Neural crest cell (in vitro differentiated cells): ENCODE data around the gene NECTIN1. TPM values are rescaled to one million over a fixed set of nuclear protein-coding genes. Genes with fewer than 3 reads are reported as not detected.

ENCODE experiments used
- DNase-seq: peaks from one replicate; pipeline ENCODE4 v3.0.0; 2021; ENCODE audit warnings: low read depth, mixed read lengths, low spot score
- H3K27ac Mint-ChIP-seq: one replicate; pipeline ENCODE4 v1.8.0; 2021; ENCODE audit warnings: mild to moderate bottlenecking, mixed read lengths; ENCODE audit not compliant: unreplicated experiment
- H3K27me3 Mint-ChIP-seq: 2 replicates; pipeline ENCODE4 v1.8.0; 2021; ENCODE audit warnings: low read depth, mild to moderate bottlenecking, mixed read lengths
- H3K36me3 Mint-ChIP-seq: 2 replicates; pipeline ENCODE4 v1.8.0; 2021; ENCODE audit warnings: low read depth, mild to moderate bottlenecking, mixed read lengths
- H3K4me1 Mint-ChIP-seq: 2 replicates; pipeline ENCODE4 v1.8.0; 2021; ENCODE audit warnings: mixed read lengths
- H3K4me3 Mint-ChIP-seq: one replicate; pipeline ENCODE4 v1.8.0; 2021; ENCODE audit warnings: mild to moderate bottlenecking, mixed read lengths
- H3K9me3 Mint-ChIP-seq: 2 replicates; pipeline ENCODE4 v1.8.0; 2021; ENCODE audit warnings: mixed read lengths
- CTCF ChIP-seq: fragments of 200-600 bp; sonication (generic); conservative IDR thresholded peaks from 2 replicates; pipeline ENCODE4 v1.5.0; 2021; ENCODE audit warnings: antibody characterized with exemption, mild to moderate bottlenecking
- total RNA-seq: library from RNA; stranded (reverse); gene quantifications from 2 replicates; pipeline ENCODE4 v1.2.1, GENCODE V29; 2021

NECTIN1 gene
- total RNA-seq, 1 donor from 2014 or later: 49.2 TPM

- no peak for DNase-seq
- TF ChIP-seq CTCF: no peak
- Mint-ChIP-seq H3K27ac (no peak overlapping the region), H3K36me3 (no peaks in the 10 kb centered on the region), H3K4me1 (peaks cover 13% of the 10 kb centered on the region), H3K4me3 (no peak overlapping the region), H3K27me3 (peaks cover 17% of the 10 kb centered on the region), H3K9me3 (no peaks in the 10 kb centered on the region)
Observed at GRCh38 chr11:119737366-119738058, 8.5 kb upstream of the NECTIN1 start.

- Mint-ChIP-seq H3K4me3 (no peak overlapping the region), H3K4me1 (peaks cover 12% of the 10 kb centered on the region), H3K27me3 (peaks cover 15% of the 10 kb centered on the region), H3K36me3 (no peaks in the 10 kb centered on the region), H3K9me3 (no peaks in the 10 kb centered on the region), H3K27ac (no peak overlapping the region)
- no peak for DNase-seq
- no peak for TF ChIP-seq CTCF
Observed at GRCh38 chr11:119734788-119735187, 5.8 kb upstream of the NECTIN1 start.

- DNase-seq: no peak
- H3K4me1 Mint-ChIP-seq: peaks cover 28% of the 10 kb centered on the region
- peaks cover 21% of the 10 kb centered on the region for H3K27me3 Mint-ChIP-seq
- no peaks in the 10 kb centered on the region for H3K9me3 Mint-ChIP-seq
- no peak overlapping the region for H3K27ac Mint-ChIP-seq
- H3K4me3 Mint-ChIP-seq: peak overlapping the region; percentile 88
- no peak for TF ChIP-seq CTCF
- H3K36me3 Mint-ChIP-seq: no peaks in the 10 kb centered on the region
Observed at GRCh38 chr11:119730789-119731386, 1.9 kb upstream of the NECTIN1 start.

GRCh38 chr11:119729951-119730613, 1.1 kb upstream of the NECTIN1 start:
- Mint-ChIP-seq H3K4me1 (peaks cover 36% of the 10 kb centered on the region), H3K36me3 (no peaks in the 10 kb centered on the region), H3K27me3 (peaks cover 21% of the 10 kb centered on the region), H3K4me3 (peak overlapping the region; percentile 88), H3K9me3 (no peaks in the 10 kb centered on the region), H3K27ac (no peak overlapping the region)
- no peak for DNase-seq
- no peak for TF ChIP-seq CTCF

GRCh38 chr11:119729581-119729927, 554 bp upstream of the NECTIN1 start:
- peak; percentile 36 for TF ChIP-seq CTCF
- H3K27me3 Mint-ChIP-seq: peaks cover 21% of the 10 kb centered on the region
- H3K36me3 Mint-ChIP-seq: no peaks in the 10 kb centered on the region
- no peaks in the 10 kb centered on the region for H3K9me3 Mint-ChIP-seq
- peaks cover 41% of the 10 kb centered on the region for H3K4me1 Mint-ChIP-seq
- H3K27ac Mint-ChIP-seq: no peak overlapping the region
- DNase-seq: no peak
- H3K4me3 Mint-ChIP-seq: peak overlapping the region; percentile 88
